Epithelial cell of prostate (primary cell): ENCODE data around the gene GNA14.
"Not testable (repeated sequence)": the region's sequence is repeated elsewhere in the genome, so short reads cannot be mapped to it uniquely, and the experiment has no call there.

ENCODE experiments used
- DNase-seq: peaks from one replicate; pipeline ENCODE4 v3.0.0-alpha.2; 2011; ENCODE audit warnings: low read depth, low spot score
- H3K27ac ChIP-seq: fragments of 450-650 bp; 2 replicates; pipeline ENCODE4 v1.5.1; 2017; ENCODE audit warnings: mild to moderate bottlenecking

GNA14 gene

GRCh38 chr9:77592476-77592875, 55.6 kb downstream of the GNA14 start:
- no peak overlapping the region for H3K27ac ChIP-seq
- no peak for DNase-seq

DNA sequence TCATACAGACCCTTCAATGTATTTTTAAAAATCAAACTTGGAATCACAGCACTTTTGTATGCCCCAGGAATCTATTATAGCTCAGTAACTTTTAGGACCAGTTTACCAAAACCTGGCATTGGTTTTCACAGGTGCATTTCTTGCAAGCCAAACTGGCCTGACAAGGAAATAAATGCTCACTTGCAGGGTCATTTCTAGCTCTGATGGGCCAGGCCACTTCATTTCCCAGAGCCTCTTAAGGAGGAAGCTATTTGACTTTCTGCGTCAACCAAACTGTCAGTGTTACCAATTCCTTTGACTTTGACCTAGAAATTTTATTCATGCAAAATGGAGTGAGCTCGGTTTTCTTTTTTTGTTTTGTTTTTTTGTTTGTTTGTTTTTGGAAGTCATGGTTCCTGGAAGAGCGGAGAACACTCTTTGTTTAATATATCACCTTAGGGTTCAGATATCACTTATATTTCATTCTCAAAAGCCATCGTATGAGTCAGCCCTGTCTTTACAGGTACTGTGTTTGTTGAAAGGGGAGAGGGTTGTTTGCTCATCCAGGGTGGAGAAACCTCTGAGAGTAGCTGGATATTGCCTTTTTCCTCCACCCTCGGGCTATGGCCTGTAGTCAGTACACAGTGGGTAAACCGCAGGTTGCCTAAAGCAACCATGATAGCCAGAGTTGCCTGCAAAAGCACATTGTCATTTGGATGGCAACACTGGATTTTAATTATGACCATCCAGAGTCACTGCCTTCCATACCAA, 58.9 kb downstream of the GNA14 start:
- DNase-seq = peak; percentile 43
- H3K27ac ChIP-seq = no peak overlapping the region

- no peak for DNase-seq
- no peak overlapping the region for H3K27ac ChIP-seq
These were observed 59.7 kb downstream of the GNA14 start for GRCh38 chr9:77588271-77588937.

DNA sequence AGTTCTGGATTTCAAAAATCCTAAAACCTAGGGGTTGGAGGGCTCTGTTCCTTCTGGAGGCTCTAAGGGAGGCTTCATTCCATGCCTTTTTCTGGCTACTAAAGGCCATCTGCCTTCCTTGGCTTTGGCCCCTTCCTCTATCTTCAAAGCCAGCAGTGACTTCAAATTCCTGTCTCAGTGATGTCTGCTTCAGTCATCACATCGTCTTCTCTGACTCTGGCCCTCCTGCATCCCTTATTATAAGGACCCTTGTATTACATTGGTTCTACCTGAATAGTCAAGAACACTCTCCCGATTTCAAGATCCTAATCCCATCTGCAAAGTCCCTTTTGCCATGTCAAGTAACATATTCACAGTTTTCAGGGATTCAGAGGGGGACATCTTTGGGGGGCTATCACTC, 60.3 kb downstream of the GNA14 start:
- no peak for DNase-seq
- H3K27ac ChIP-seq = no peak overlapping the region

- H3K27ac ChIP-seq = no peak overlapping the region
- DNase-seq = no peak
These were observed 61.1 kb downstream of the GNA14 start for GRCh38 chr9:77587042-77587441.

DNA sequence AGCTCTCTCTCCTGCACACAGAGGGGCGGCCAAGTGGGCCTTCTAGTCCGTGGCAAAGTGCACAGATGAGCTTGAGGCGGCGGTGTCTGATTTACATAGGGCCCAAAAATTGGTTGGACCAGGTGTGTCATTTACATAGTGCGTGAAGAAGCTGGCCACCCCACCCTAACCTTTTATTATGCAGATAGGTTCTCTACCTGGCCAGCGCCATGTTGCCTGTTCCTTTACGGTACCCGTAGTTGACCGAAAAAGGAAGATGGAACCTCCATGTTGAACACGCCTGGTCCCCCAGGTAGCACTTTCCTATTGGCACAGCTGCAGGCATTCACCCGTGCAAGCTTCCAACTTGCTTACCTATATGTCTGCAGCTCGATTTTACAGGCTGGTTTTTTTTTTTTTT, 61.5 kb downstream of the GNA14 start:
- no peak for DNase-seq
- H3K27ac ChIP-seq = no peak overlapping the region

DNA sequence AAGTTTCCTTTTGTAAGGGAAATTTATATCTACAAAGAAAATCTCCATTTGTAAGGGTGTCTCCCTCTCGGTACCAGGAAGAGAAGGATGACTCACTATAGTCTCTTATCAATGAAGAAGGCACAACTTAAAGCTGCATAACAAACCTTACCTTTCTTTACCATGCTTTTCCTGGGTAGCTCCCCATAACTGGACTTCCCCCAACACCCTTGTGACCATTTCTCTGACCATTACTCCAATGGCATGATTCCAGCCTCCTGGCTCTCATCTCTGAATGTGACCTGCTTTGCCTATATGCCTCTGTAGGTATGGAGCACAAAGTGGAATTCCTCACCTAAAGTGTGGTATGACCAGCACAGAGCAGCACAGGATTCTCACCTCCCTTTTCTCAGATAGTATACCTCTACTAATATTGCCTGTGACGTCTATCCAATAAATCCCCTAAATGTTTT, 62.8 kb downstream of the GNA14 start:
- no peak overlapping the region for H3K27ac ChIP-seq
- no peak for DNase-seq

- DNase-seq, H3K27ac ChIP-seq: not testable (repeated sequence)
These were observed 63.2 kb downstream of the GNA14 start for GRCh38 chr9:77584927-77585326.

DNA sequence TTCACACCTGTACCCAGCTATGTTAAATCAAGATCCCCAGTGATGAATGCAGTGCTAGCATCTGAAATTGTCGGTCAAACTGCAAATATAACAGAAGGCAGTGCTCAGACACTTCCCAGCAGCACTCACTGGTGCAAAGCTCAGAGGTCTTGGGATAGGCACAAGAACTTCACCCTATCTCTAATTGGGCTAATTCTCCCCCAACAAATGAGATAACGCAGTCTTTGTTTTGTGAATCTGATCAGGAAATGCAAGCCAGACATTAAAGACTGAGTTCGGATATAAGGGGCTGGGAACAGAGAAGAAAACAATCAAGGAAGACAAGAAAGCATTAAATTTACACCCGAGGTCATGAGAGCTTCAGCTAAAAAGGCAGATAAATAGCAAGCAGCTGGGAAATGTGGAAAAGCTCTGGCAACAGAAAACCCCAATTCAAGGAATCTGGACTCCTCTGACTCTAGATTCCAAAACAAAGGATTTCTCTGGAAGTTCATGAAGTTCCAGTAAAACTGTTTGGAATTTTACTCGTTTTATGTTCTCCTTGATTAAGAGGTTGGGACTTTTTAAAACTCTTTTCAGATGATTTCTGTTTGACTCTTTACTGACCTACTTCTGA, 65.1 kb downstream of the GNA14 start:
- DNase-seq = no peak
- H3K27ac ChIP-seq = no peak overlapping the region

DNA sequence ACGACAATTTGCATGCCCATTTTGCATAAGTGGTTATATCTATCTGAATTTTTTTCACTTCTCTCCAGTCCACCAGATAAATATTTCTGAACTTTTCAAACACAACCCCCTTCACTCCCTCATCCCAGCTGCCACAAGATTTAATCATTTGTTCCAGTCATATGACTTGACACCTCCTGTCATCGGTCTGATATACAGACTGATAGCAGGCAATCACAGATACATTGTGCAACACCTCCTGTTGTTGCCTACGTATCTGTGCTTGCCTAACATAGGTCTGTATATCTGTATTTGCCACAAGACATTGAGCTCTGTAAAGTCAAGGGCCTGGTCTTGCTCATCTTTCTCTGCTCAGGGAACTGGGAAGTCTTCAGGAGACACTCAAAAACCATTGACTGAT, 65.6 kb downstream of the GNA14 start:
- no peak for DNase-seq
- H3K27ac ChIP-seq = no peak overlapping the region

DNA sequence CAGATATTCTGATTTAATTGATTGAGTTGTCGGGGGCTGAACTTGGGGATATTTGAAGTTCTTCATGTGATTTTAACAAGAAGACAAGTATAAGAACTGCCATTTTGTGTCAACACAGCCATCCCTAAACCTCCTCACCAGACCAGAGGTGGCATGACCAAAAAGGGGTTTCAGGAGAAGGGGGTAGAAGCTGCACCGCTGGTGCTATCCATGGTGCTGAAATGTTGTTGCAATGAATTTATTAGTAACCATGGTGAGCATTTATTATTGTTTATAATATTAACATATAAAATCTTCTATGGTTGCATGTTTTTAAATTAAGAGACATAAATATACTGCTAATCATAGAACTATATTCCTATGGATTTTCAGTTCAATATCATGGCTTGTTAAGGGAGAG, 72.3 kb downstream of the GNA14 start:
- H3K27ac ChIP-seq = no peak overlapping the region
- DNase-seq = no peak

DNA sequence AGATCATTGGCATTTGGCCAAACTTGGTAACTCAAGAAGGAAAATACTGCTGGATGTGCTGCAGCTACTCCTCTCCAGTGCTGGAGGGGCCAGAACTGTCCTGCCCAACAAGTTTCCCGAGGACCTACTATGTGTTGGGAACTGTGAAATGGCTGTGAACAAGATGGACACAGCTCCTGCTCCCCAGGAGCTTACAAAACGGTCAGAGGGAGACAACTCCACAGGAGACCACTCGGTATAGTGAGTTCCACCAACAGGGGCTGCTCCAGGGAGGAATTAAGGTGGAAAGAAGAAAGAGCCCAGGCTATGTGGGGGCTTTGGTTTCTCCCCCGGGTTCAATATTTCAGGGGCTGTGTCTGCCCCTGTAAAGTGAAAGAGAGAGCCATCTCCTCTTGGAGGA, 78.8 kb downstream of the GNA14 start:
- DNase-seq = no peak
- H3K27ac ChIP-seq = no peak overlapping the region

DNA sequence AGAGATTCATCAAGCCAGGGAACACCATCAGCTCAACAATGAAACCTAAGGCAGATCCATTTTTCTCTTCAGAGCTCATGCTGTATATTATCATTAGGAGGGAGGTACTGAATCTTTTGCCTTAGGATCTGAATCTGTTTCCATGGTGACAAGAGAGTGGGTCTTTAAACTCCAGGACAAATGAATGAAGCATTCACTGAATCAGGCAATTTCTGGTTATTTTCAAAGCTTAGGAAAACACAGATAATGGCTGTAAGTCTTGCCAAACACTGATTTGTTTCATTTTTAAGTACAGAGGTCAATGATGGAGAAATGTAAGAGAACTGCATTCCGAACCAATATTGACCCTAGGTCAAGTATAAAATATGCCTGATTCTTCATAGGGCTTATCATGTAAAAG, 84.9 kb downstream of the GNA14 start:
- DNase-seq = no peak
- no peak overlapping the region for H3K27ac ChIP-seq

DNA sequence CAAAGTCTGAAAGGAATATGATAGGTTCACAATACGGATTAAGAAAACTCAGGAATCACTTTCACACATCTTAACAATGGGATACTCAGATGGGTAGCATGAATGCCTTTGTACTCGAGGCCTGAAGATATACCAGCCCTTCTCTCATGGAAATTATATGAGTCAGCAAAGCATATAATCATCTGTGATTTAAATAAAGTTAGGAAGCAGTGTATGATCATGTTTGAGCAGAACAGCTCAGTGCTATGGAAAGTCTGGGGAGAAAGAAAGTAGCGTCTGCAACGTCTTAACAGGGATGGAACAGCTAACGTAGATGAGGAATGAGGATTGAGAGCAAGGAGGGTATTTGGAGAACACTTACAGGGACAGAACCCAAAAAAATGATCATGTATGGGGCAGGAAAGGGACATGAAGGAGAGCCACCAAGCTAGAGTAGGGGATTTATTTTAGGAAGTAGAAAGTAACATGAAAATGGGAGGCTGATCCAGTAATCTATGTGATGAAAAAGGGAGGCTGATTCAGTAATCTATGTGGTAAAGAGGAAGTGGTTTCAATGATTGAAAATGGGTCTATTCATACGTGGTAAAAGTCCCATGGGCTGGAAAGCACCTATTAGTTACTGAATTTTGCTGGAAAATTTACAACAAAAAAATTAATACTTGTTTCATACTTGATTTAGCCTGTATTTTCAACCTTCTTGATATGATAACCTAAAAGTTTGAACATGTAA, 85.9 kb downstream of the GNA14 start:
- no peak overlapping the region for H3K27ac ChIP-seq
- DNase-seq = no peak

- no peak for DNase-seq
- no peak overlapping the region for H3K27ac ChIP-seq
These were observed 86.6 kb downstream of the GNA14 start for GRCh38 chr9:77561331-77562018.

DNA sequence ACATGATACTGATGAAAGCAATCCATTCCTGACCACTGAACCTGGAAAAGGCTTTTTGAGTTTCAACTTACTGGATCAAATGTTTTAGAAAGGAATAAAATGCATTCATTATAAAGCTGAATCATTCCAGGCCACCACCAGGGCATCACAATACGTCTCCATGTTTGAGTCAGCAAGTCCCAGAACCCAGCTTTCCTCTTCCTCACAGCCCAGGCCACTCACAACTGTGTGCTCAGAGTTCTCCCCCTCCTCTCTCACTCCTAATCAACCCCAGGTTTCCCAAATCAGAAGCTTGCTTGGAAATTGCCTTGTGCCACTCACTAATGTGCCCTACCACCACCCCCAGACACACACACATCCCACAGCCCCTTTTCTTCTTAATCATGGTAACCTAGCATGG, 91.7 kb downstream of the GNA14 start:
- no peak for DNase-seq
- H3K27ac ChIP-seq = no peak overlapping the region

GRCh38 chr9:77554586-77555105, 93.5 kb downstream of the GNA14 start:
- no peak overlapping the region for H3K27ac ChIP-seq
- DNase-seq = no peak

DNA sequence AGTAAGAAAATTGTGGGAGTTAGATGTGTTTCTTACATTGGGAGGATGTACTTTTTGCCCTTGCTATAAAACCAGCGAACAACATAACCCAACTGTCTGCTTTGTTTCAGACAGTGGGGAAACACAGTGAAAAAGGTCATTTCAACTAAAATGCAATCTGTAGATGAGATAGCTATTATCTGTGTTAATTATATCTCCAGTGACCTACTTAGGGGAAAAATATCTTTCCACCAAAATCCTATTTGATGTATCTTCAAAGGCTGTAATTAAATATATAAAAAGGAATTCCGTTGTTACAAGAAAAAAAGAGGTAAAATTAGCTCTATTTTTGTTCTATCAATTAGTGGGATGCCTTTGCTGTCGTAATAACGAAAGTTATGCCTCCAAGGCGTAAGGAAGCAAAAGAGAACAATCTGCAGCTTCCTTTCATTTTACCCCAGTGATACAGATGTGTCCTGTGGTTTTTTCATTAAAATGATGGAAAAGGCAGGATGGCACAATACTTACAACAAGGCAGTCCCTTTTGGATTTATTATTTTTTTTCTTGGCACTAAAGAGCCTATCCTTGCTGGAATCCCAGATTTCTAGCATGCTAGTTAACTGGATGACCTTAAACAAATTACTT, 100.9 kb downstream of the GNA14 start:
- no peak overlapping the region for H3K27ac ChIP-seq
- no peak for DNase-seq

DNA sequence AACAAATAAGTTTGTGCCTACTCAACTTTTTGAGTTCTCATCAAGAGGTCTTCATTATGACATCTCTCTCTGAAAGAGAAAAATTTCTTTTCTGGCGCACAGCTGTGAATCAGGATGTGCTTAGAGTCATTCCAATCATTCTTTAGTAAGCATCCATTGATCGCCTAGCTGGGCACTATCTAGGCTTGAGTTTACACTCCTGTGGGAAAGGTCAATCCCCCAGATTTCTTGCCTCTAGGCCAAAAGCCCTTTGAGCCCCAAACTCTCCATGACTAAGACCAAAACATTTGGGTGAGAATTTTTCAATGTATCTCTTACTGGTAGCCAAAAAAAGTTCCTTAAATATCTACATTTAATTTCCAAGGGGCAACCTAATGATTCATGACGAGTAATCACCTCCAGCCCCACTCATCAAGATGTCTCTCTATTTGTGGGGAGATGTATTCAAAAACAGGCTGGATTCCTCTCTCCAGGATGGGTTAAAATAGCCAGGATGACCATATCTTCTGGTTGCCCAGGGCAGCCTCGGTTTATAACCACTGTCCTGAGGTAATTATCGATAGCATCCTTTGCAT, 101.7 kb downstream of the GNA14 start:
- DNase-seq = no peak
- no peak overlapping the region for H3K27ac ChIP-seq
